IMR-90 (cell line): ENCODE measurements around the gene SHISA3. TPM values are rescaled to one million over a fixed set of nuclear protein-coding genes. Genes with fewer than 3 reads are reported as not detected.

Source experiments
- ATAC-seq: fragments of 200-7000 bp; cut with Tn5 transposase; 2 replicates; pipeline ENCODE4 v1.9.1; 2020; ENCODE audit warnings: low read depth, mild to moderate bottlenecking, moderate library complexity
- BruUV-seq: library from RNA; stranded (reverse); fragments of 400-500 nt; replicated peaks from 2 replicates; lab custom pipeline; 2021; lab: Mats Ljungman, UMichigan
- CTCF ChIA-PET: fragments of 300-600 bp; formaldehyde crosslinking; extraction: SDS; loops from one replicate; lab custom pipeline; 2021; ENCODE audit warnings: antibody characterized with exemption; lab: Yijun Ruan, JAX
- POLR2A ChIA-PET: fragments of 300-600 bp; sonication (Branson Sonifier 250); formaldehyde crosslinking; loops from one replicate; lab custom pipeline; 2022; ENCODE audit warnings: antibody characterized with exemption; ENCODE audit not compliant: unreplicated experiment; lab: Charles Lee
- DNase-seq: peaks from one replicate; pipeline ENCODE4 v3.0.0; 2013
- H2AFZ ChIP-seq: replicated peaks from 2 replicates; pipeline ENCODE3; 2013; ENCODE audit warnings: low read length, mild to moderate bottlenecking; ENCODE audit not compliant: poor library complexity
- H2AK5ac ChIP-seq: 2 replicates; pipeline ENCODE4 v1.6.1; 2013; ENCODE audit warnings: low read depth, low read length, inconsistent platforms
- H2AK9ac ChIP-seq: replicated peaks from 2 replicates; pipeline ENCODE3; 2013; ENCODE audit warnings: mild to moderate bottlenecking, low read depth, low read length, moderate library complexity; ENCODE audit not compliant: poor library complexity
- H2BK120ac ChIP-seq: 2 replicates; pipeline ENCODE4 v1.6.1; 2013; ENCODE audit warnings: low read depth, low read length, inconsistent platforms
- H2BK15ac ChIP-seq: 3 replicates; pipeline ENCODE4 v1.6.1; 2013; ENCODE audit warnings: low read depth, low read length, inconsistent platforms
- H2BK20ac ChIP-seq: 2 replicates; pipeline ENCODE4 v1.6.1; 2013; ENCODE audit warnings: low read depth, mild to moderate bottlenecking, inconsistent platforms, low read length, moderate library complexity
- H2BK5ac ChIP-seq: 2 replicates; pipeline ENCODE4 v1.6.1; 2013; ENCODE audit warnings: mild to moderate bottlenecking, low read depth, low read length, inconsistent platforms; ENCODE audit not compliant: poor library complexity, severe bottlenecking
- H3K14ac ChIP-seq: replicated peaks from 2 replicates; pipeline ENCODE4 v1.6.1; 2013; ENCODE audit warnings: low read depth, low read length, inconsistent platforms
- H3K18ac ChIP-seq: 2 replicates; pipeline ENCODE4 v1.6.1; 2013; ENCODE audit warnings: low read depth, low read length, control low read depth
- H3K23ac ChIP-seq: 2 replicates; pipeline ENCODE4 v1.6.1; 2013; ENCODE audit warnings: low read depth, low read length, inconsistent platforms
- H3K27ac ChIP-seq: 2 replicates; pipeline ENCODE4 v1.5.1; 2013; ENCODE audit warnings: mild to moderate bottlenecking, control low read depth, low read length; ENCODE audit not compliant: insufficient read depth
- H3K27me3 ChIP-seq: 2 replicates; pipeline ENCODE4 v1.6.1; 2013; ENCODE audit warnings: low read length; ENCODE audit not compliant: control insufficient read depth, insufficient read depth
- H3K36me3 ChIP-seq: 2 replicates; pipeline ENCODE4 v1.6.1; 2013; ENCODE audit warnings: low read length, mixed read lengths; ENCODE audit not compliant: control insufficient read depth, insufficient read depth
- H3K4ac ChIP-seq: 2 replicates; pipeline ENCODE4 v1.6.1; 2013; ENCODE audit warnings: low read depth, low read length, inconsistent platforms
- H3K4me1 ChIP-seq: 2 replicates; pipeline ENCODE4 v1.6.1; 2013; ENCODE audit warnings: low read length, mixed read lengths; ENCODE audit not compliant: control insufficient read depth, insufficient read depth
- H3K4me2 ChIP-seq: 2 replicates; pipeline ENCODE4 v1.6.1; 2013; ENCODE audit warnings: low read depth, mild to moderate bottlenecking, control low read depth, low read length, moderate library complexity
- H3K4me3 ChIP-seq: 2 replicates; pipeline ENCODE4 v1.5.1; 2013; ENCODE audit warnings: low read depth, mild to moderate bottlenecking, control low read depth, low read length, moderate library complexity; ENCODE audit not compliant: insufficient read depth
- H3K56ac ChIP-seq: 2 replicates; pipeline ENCODE4 v1.6.1; 2013; ENCODE audit warnings: low read length, inconsistent platforms; ENCODE audit not compliant: insufficient read depth; ENCODE audit errors: extremely low read depth
- H3K79me1 ChIP-seq, 2 experiments: 2 replicates each; pipeline ENCODE4 v1.6.1; 2013; ENCODE audit warnings: low read length in 2 of 2, inconsistent platforms in 1 of 2, low read depth in 1 of 2
- H3K9ac ChIP-seq: 2 replicates; pipeline ENCODE4 v1.6.1; 2013; ENCODE audit warnings: low read depth, low read length, control low read depth
- H3K9me1 ChIP-seq: 2 replicates; pipeline ENCODE4 v1.6.1; 2013; ENCODE audit warnings: low read length, inconsistent platforms; ENCODE audit not compliant: insufficient read depth
- H3K9me3 ChIP-seq: 2 replicates; pipeline ENCODE4 v1.6.1; 2013; ENCODE audit warnings: low read length; ENCODE audit not compliant: control insufficient read depth, insufficient read depth
- H4K20me1 ChIP-seq: 2 replicates; pipeline ENCODE4 v1.6.1; 2013; ENCODE audit warnings: low read length, inconsistent platforms; ENCODE audit not compliant: insufficient read depth
- H4K5ac ChIP-seq: 2 replicates; pipeline ENCODE4 v1.6.1; 2013; ENCODE audit warnings: mild to moderate bottlenecking, low read depth, low read length, control low read depth
- H4K8ac ChIP-seq, 2 experiments: 2 replicates each; pipeline ENCODE4 v1.6.1; 2013; ENCODE audit warnings: low read depth in 2 of 2, low read length in 2 of 2, control low read depth in 1 of 2, inconsistent platforms in 1 of 2
- H4K91ac ChIP-seq: 2 replicates; pipeline ENCODE4 v1.6.1; 2013; ENCODE audit warnings: low read depth, low read length, inconsistent platforms; ENCODE audit not compliant: insufficient read depth
- BHLHE40 ChIP-seq: fragments of 150-350 bp; IDR thresholded peaks from 2 replicates; pipeline ENCODE4 v1.6.1; 2016; ENCODE audit warnings: mild to moderate bottlenecking, low read depth, low read length
- CEBPB ChIP-seq: IDR thresholded peaks from 2 replicates; pipeline ENCODE4 v1.6.1; 2012; ENCODE audit warnings: low read depth, low read length, improper control_type of control experiment
- CHD1 ChIP-seq: IDR thresholded peaks from 2 replicates; pipeline ENCODE4 v1.6.1; 2012; ENCODE audit warnings: low read depth, low read length, improper control_type of control experiment
- FOS ChIP-seq: fragments of 150-350 bp; IDR thresholded peaks from 2 replicates; pipeline ENCODE4 v1.6.1; 2016; ENCODE audit warnings: low read depth, low read length
- MAFK ChIP-seq: IDR thresholded peaks from 2 replicates; pipeline ENCODE4 v1.6.1; 2012; ENCODE audit warnings: low read depth, low read length, improper control_type of control experiment
- MXI1 ChIP-seq: IDR thresholded peaks from 2 replicates; pipeline ENCODE4 v1.6.1; 2012; ENCODE audit warnings: low read depth, mild to moderate bottlenecking, low read length, moderate library complexity, borderline replicate concordance
- NFE2L2 ChIP-seq: fragments of 150-350 bp; IDR thresholded peaks from 2 replicates; pipeline ENCODE4 v1.6.1; 2016; ENCODE audit warnings: low read depth, mild to moderate bottlenecking, low read length
- POLR2A ChIP-seq: IDR thresholded peaks from 2 replicates; pipeline ENCODE4 v1.6.1; 2012; ENCODE audit warnings: mild to moderate bottlenecking, low read depth, low read length
- RAD21 ChIP-seq: IDR thresholded peaks from 2 replicates; pipeline ENCODE4 v1.6.1; 2012; ENCODE audit warnings: low read length, improper control_type of control experiment
- RCOR1 ChIP-seq: IDR thresholded peaks from 2 replicates; pipeline ENCODE4 v1.6.1; 2012; ENCODE audit warnings: mild to moderate bottlenecking, low read length, improper control_type of control experiment; ENCODE audit not compliant: insufficient replicate concordance
- RFX5 ChIP-seq: IDR thresholded peaks from 2 replicates; pipeline ENCODE4 v1.8.0; 2012; ENCODE audit warnings: low read depth, mild to moderate bottlenecking, low read length, moderate library complexity
- SMC3 ChIP-seq: fragments of 150-350 bp; IDR thresholded peaks from 2 replicates; pipeline ENCODE4 v1.6.1; 2016; ENCODE audit warnings: low read depth, mild to moderate bottlenecking, antibody characterized with exemption, low read length, moderate library complexity
- WGBS, 2 experiments: methylation state at CpG; one replicate each; pipeline versions ENCODE4 v1.1.5 to v1.1.7; 2013; ENCODE audit warnings: missing lambda C conversion rate in 2 of 2; ENCODE audit not compliant: insufficient read length in 1 of 2; ENCODE audit errors: extremely low coverage in 2 of 2; 5-methylcytosine and 5-hydroxymethylcytosine counted together
- dilution Hi-C: fragments of 300-500 bp; cut with HindIII; formaldehyde crosslinking; loops from one replicate; pipeline ENCODE4 v1.14.3; 2018; ENCODE audit warnings: low sequenced_read_pairs; ENCODE audit not compliant: unreplicated experiment
- in situ Hi-C: fragments of 300-500 bp; cut with MboI; formaldehyde crosslinking; loops from 3 replicates; pipeline ENCODE4 v1.14.3; 2019; ENCODE audit warnings: low sequenced_read_pairs, inconsistent platforms, mixed read lengths
- intact Hi-C: fragments of 100-400 bp; cut with micrococcal nuclease; formaldehyde crosslinking; loops from 2 replicates; pipeline ENCODE4 v1.10.0; 2022
- polyA plus RNA-seq, 3 experiments: library from polyadenylated mRNA; depleted of rRNA; stranded (reverse); fragments of >200 nt; gene quantifications; 2 replicates each; pipeline ENCODE4 v1.2.3, GENCODE V29; 2012; ENCODE audit warnings: low replicate concordance in 1 of 3
- total RNA-seq: library from RNA; depleted of rRNA; stranded (reverse); fragments of >200 nt; gene quantifications from 2 replicates; pipeline ENCODE4 v1.2.3, GENCODE V29; 2012
- TF ChIP-seq, protein P1 (sequence below): fragments of 150-350 bp; IDR thresholded peaks from 2 replicates; pipeline ENCODE4 v1.6.1; 2016; ENCODE audit warnings: low read depth, mild to moderate bottlenecking, low read length, moderate library complexity, borderline replicate concordance
- TF ChIP-seq, protein P2 (sequence below): conservative IDR thresholded peaks from 2 replicates; pipeline ENCODE4 v1.5.1; 2012; ENCODE audit warnings: mild to moderate bottlenecking, low read depth, low read length, improper control_type of control experiment

SHISA3 gene
- total and polyA plus RNA-seq, 2 of the 4 experiments (the other 2 are of a cell fraction), result 0.18 to 0.77 TPM

DNA sequence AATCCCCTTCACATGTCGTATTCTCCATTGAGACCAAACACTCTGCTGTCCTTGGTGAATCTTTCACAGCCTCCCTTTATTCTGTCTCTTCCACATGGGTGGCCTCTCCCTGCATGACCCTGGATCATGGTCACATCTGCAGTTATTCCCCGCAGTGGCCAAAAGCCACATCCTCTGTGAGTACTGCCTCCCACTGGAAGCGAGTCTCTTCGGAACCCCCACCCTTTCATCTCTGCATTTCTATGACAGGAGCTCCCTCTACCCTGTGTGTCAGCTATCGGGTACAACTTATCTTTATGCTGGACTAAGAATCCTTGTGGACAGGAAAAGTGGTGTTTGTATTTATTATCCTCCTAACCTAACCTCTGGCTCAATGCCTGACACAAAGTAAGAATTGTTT is 48.6 kb upstream of the SHISA3 start (continued):
- TF ChIP-seq MXI1 (no peak), CEBPB (no peak), CHD1 (no peak), MAFK (no peak)

DNA sequence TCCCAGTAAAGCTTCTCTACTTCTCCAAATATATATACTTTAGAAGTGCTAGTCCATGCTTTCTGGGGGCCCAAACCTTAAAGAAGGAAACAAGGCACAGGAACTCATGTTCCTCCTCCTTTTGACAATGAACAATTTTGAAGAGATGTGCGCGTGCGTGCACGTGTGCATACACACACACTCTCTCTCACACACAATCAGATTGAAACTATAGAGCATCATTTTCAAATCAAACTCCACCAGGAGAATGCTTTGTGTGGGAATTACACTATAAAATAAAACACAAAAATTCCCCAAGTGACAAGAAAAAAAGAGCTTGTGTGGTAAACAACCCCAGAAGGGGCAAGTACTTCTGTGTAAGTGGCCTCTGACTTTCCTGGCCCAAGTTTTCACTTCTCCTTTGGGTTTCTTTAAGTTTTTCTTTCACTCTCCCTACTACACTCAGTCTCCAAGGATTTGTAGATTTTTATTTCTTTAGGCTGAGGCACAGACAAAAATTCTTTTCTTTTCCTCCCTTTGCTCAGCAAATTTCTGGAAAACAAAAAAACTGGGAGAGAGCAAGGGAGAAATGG is 46.6 kb upstream of the SHISA3 start:
- POLR2A ChIA-PET, result no interaction called here
- no peak overlapping the region for H2BK5ac ChIP-seq
- H4K91ac ChIP-seq, result no peak overlapping the region
- no peak overlapping the region for H3K56ac ChIP-seq
- in situ Hi-C loops, result no loop called here
- BruUV-seq, result no TSS peak
- intact Hi-C loops, result no loop called here
- no peak overlapping the region for H2BK120ac ChIP-seq
- H2BK15ac ChIP-seq, result no peak overlapping the region
- H3K4me2 ChIP-seq, result no peak overlapping the region
- H3K27ac ChIP-seq, result no peak overlapping the region
- no peak overlapping the region for H2AK5ac ChIP-seq
- no peaks in the 10 kb centered on the region for H3K4me1 ChIP-seq
- CTCF ChIA-PET, result interaction anchor here (1.3 kb wide), 1 partner anchor 9 kb away, joined by 3 read pairs; no protein-coding TSS in a partner anchor
- no peak overlapping the region for H4K5ac ChIP-seq
- no peak overlapping the region for H2AFZ ChIP-seq
- no peak overlapping the region for H3K23ac ChIP-seq
- no peaks in the 10 kb centered on the region for H3K27me3 ChIP-seq
- H3K18ac ChIP-seq, result no peak overlapping the region
- H4K8ac ChIP-seq, result no peak overlapping the region
- DNase-seq (no peak), ATAC-seq (no peak)
- WGBS, 2 experiments, result no CpG with 5 or more reads among the region's 4 CpGs
- no peak overlapping the region for H2BK20ac ChIP-seq
- H3K36me3 ChIP-seq, result no peaks in the 10 kb centered on the region
- no peak overlapping the region for H2AK9ac ChIP-seq
- no peaks in the 10 kb centered on the region for H3K79me1 ChIP-seq
- H3K9me1 ChIP-seq, result no peaks in the 10 kb centered on the region
- H3K14ac ChIP-seq, result no peak overlapping the region
- dilution Hi-C loops, result no loop called here
- no peaks in the 10 kb centered on the region for H4K20me1 ChIP-seq
- H3K9ac ChIP-seq, result no peak overlapping the region
- no peaks in the 10 kb centered on the region for H3K9me3 ChIP-seq
- no peak overlapping the region for H3K4ac ChIP-seq
- no peak overlapping the region for H3K4me3 ChIP-seq
- no peak for TF ChIP-seq RFX5
- no peak for TF ChIP-seq MAFK
- TF ChIP-seq CHD1, result no peak
- no peak for TF ChIP-seq BHLHE40
- TF ChIP-seq MXI1, result no peak
- no peak for TF ChIP-seq RCOR1
- no peak for TF ChIP-seq SMC3
- TF ChIP-seq NFE2L2, result no peak
- TF ChIP-seq CEBPB, result no peak
- TF ChIP-seq, protein P1, sequence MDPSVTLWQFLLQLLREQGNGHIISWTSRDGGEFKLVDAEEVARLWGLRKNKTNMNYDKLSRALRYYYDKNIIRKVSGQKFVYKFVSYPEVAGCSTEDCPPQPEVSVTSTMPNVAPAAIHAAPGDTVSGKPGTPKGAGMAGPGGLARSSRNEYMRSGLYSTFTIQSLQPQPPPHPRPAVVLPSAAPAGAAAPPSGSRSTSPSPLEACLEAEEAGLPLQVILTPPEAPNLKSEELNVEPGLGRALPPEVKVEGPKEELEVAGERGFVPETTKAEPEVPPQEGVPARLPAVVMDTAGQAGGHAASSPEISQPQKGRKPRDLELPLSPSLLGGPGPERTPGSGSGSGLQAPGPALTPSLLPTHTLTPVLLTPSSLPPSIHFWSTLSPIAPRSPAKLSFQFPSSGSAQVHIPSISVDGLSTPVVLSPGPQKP, result no peak
- TF ChIP-seq, protein P2, sequence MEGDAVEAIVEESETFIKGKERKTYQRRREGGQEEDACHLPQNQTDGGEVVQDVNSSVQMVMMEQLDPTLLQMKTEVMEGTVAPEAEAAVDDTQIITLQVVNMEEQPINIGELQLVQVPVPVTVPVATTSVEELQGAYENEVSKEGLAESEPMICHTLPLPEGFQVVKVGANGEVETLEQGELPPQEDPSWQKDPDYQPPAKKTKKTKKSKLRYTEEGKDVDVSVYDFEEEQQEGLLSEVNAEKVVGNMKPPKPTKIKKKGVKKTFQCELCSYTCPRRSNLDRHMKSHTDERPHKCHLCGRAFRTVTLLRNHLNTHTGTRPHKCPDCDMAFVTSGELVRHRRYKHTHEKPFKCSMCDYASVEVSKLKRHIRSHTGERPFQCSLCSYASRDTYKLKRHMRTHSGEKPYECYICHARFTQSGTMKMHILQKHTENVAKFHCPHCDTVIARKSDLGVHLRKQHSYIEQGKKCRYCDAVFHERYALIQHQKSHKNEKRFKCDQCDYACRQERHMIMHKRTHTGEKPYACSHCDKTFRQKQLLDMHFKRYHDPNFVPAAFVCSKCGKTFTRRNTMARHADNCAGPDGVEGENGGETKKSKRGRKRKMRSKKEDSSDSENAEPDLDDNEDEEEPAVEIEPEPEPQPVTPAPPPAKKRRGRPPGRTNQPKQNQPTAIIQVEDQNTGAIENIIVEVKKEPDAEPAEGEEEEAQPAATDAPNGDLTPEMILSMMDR, result no peak
- TF ChIP-seq RAD21, result no peak
- TF ChIP-seq POLR2A, result no peak
- TF ChIP-seq FOS, result no peak
